H1 (cell line): ENCODE measurements around the gene SLC7A5. TPM values are rescaled to one million over a fixed set of nuclear protein-coding genes. Genes with fewer than 3 reads are reported as not detected.

Experiments used
- CTCF ChIA-PET: fragments of 300-600 bp; sonication (Branson Sonifier 250); formaldehyde crosslinking; loops from one replicate; lab custom pipeline; 2021; ENCODE audit not compliant: partially characterized antibody; lab: Charles Lee
- POLR2A ChIA-PET: fragments of 300-600 bp; sonication (Branson Sonifier 250); formaldehyde crosslinking; loops from one replicate; lab custom pipeline; 2021; ENCODE audit warnings: inconsistent platforms; ENCODE audit not compliant: partially characterized antibody; lab: Charles Lee
- DNase-seq, 2 experiments: peaks; one replicate each; pipeline versions ENCODE4 v3.0.0 to v3.0.0-alpha.2; 2010 to 2022; ENCODE audit warnings: low spot score in 2 of 2, low read depth in 1 of 2, mixed read lengths in 1 of 2
- FAIRE-seq: peaks from 2 replicates; lab custom pipeline; 2011; peaks lifted over from hg19 to GRCh38; lab: Jason Lieb, UNC
- H2AFZ ChIP-seq: 2 replicates; pipeline ENCODE4 v1.8.1; 2012; ENCODE audit warnings: low read length, inconsistent platforms
- H2AK5ac ChIP-seq: 2 replicates; pipeline ENCODE4 v1.6.1; 2013; ENCODE audit warnings: low read depth, low read length
- H2BK120ac ChIP-seq: replicated peaks from 2 replicates; pipeline ENCODE3; 2013; ENCODE audit warnings: low read depth, low read length, inconsistent platforms
- H2BK12ac ChIP-seq: 2 replicates; pipeline ENCODE4 v1.6.1; 2013; ENCODE audit warnings: low read depth, low read length
- H2BK15ac ChIP-seq: 2 replicates; pipeline ENCODE4 v1.6.1; 2013; ENCODE audit warnings: low read length
- H2BK20ac ChIP-seq: 2 replicates; pipeline ENCODE4 v1.6.1; 2013; ENCODE audit warnings: low read length
- H2BK5ac ChIP-seq: 2 replicates; pipeline ENCODE4 v1.6.1; 2013; ENCODE audit warnings: low read depth, low read length
- H3K14ac ChIP-seq: 2 replicates; pipeline ENCODE4 v1.6.1; 2013; ENCODE audit warnings: inconsistent platforms; ENCODE audit not compliant: insufficient read length
- H3K18ac ChIP-seq: 2 replicates; pipeline ENCODE4 v1.6.1; 2013; ENCODE audit warnings: low read length; ENCODE audit errors: extremely low read depth
- H3K23ac ChIP-seq: 2 replicates; pipeline ENCODE4 v1.6.1; 2013; ENCODE audit warnings: inconsistent platforms; ENCODE audit not compliant: insufficient read length
- H3K23me2 ChIP-seq: 2 replicates; pipeline ENCODE4 v1.6.1; 2013; ENCODE audit warnings: low read depth, low read length
- H3K27ac ChIP-seq: 2 replicates; pipeline ENCODE4 v1.6.1; 2011; ENCODE audit warnings: low read depth, low read length, inconsistent platforms
- H3K27me3 ChIP-seq, 4 experiments: replicated peaks in 1 of 4; 1 replicate in 1 of 4; 2 replicates in 3 of 4; pipeline versions ENCODE4 v1.6.1 to v1.8.1; 2011 to 2013; ENCODE audit warnings: low read length in 3 of 4, mild to moderate bottlenecking in 3 of 4, inconsistent platforms in 2 of 4, mixed read lengths in 2 of 4, moderate library complexity in 1 of 4; ENCODE audit not compliant: control insufficient read depth in 3 of 4, insufficient read depth in 3 of 4; ENCODE audit errors: extremely low read depth in 1 of 4
- H3K36me3 ChIP-seq, 4 experiments: 2 replicates each; pipeline versions ENCODE4 v1.6.1 to v1.8.1; 2011 to 2013; ENCODE audit warnings: mild to moderate bottlenecking in 4 of 4, low read length in 3 of 4, moderate library complexity in 2 of 4, control low read depth in 1 of 4, inconsistent platforms in 1 of 4; ENCODE audit not compliant: insufficient read depth in 4 of 4, control insufficient read depth in 2 of 4
- H3K4ac ChIP-seq: replicated peaks from 2 replicates; pipeline ENCODE3; 2013; ENCODE audit warnings: low read length, low read depth, mixed read lengths, inconsistent platforms; ENCODE audit not compliant: insufficient read length
- H3K4me1 ChIP-seq, 4 experiments: replicated peaks in 1 of 4; 1 replicate in 1 of 4; 2 replicates in 3 of 4; pipeline versions ENCODE4 v1.6.1 to v1.8.1; 2011 to 2013; ENCODE audit warnings: low read length in 3 of 4, inconsistent platforms in 2 of 4, mixed read lengths in 1 of 4; ENCODE audit not compliant: insufficient read depth in 4 of 4, control insufficient read depth in 3 of 4
- H3K4me2 ChIP-seq, 2 experiments: 2 replicates each; pipeline versions ENCODE4 v1.6.1 to v1.8.1; 2011 to 2013; ENCODE audit warnings: low read depth in 2 of 2, low read length in 2 of 2, control low read depth in 1 of 2, inconsistent platforms in 1 of 2, mild to moderate bottlenecking in 1 of 2; ENCODE audit not compliant: insufficient read depth in 1 of 2
- H3K4me3 ChIP-seq, 4 experiments: fragments of 200-600, 300-600 bp in 1 of 4; sonication (generic), shearing (Covaris generic), sonication (Bioruptor Twin) in 1 of 4; 2 replicates each; pipeline versions ENCODE4 v1.5.1 to v1.8.1; 2011 to 2016; ENCODE audit warnings: low read length in 4 of 4, low read depth in 3 of 4, control low read depth in 2 of 4, inconsistent platforms in 2 of 4, mild to moderate bottlenecking in 2 of 4, mixed read lengths in 1 of 4, moderate library complexity in 1 of 4; ENCODE audit not compliant: insufficient read depth in 2 of 4; ENCODE audit errors: extremely low read depth in 1 of 4
- H3K56ac ChIP-seq: replicated peaks from 2 replicates; pipeline ENCODE3; 2013; ENCODE audit warnings: low read depth, mild to moderate bottlenecking, mixed read lengths, low read length, inconsistent platforms; ENCODE audit not compliant: insufficient read length
- H3K79me1 ChIP-seq: 2 replicates; pipeline ENCODE4 v1.6.1; 2013; ENCODE audit warnings: low read depth, low read length, control low read depth
- H3K79me2 ChIP-seq, 2 experiments: 2 replicates each; pipeline versions ENCODE4 v1.6.1 to v1.8.1; 2012 to 2013; ENCODE audit warnings: low read length in 2 of 2, mild to moderate bottlenecking in 2 of 2, inconsistent platforms in 1 of 2; ENCODE audit not compliant: insufficient read depth in 2 of 2, control insufficient read depth in 1 of 2
- H3K9ac ChIP-seq, 4 experiments: replicated peaks in 1 of 4; 1 replicate in 1 of 4; 2 replicates in 3 of 4; pipeline versions ENCODE4 v1.6.1 to v1.8.1; 2011 to 2013; ENCODE audit warnings: low read depth in 3 of 4, low read length in 3 of 4, control low read depth in 2 of 4, mild to moderate bottlenecking in 2 of 4, moderate library complexity in 2 of 4, inconsistent platforms in 1 of 4; ENCODE audit errors: extremely low read depth in 1 of 4
- H3K9me3 ChIP-seq, 2 experiments: 2 replicates each; pipeline versions ENCODE4 v1.6.1 to v1.8.1; 2012 to 2013; ENCODE audit warnings: mild to moderate bottlenecking in 2 of 2, moderate library complexity in 2 of 2, control low read depth in 1 of 2, inconsistent platforms in 1 of 2, low read depth in 1 of 2, low read length in 1 of 2, mixed read lengths in 1 of 2; ENCODE audit not compliant: insufficient read depth in 2 of 2
- H4K20me1 ChIP-seq, 2 experiments: replicated peaks in 1 of 2; 2 replicates each; pipeline versions ENCODE3 to v1.8.1; 2011 to 2013; ENCODE audit warnings: inconsistent platforms in 2 of 2, low read length in 2 of 2, mild to moderate bottlenecking in 1 of 2; ENCODE audit not compliant: insufficient read depth in 2 of 2, control insufficient read depth in 1 of 2
- H4K5ac ChIP-seq: 2 replicates; pipeline ENCODE4 v1.6.1; 2013; ENCODE audit warnings: low read length, low read depth, mixed read lengths, inconsistent platforms; ENCODE audit not compliant: insufficient read length
- H4K8ac ChIP-seq: 2 replicates; pipeline ENCODE4 v1.8.0; 2013; ENCODE audit warnings: mild to moderate bottlenecking, moderate library complexity, low read length, inconsistent platforms; ENCODE audit not compliant: insufficient read depth; ENCODE audit errors: extremely low read depth
- H4K91ac ChIP-seq: replicated peaks from 2 replicates; pipeline ENCODE3; 2013; ENCODE audit warnings: low read length, mixed read lengths, inconsistent platforms; ENCODE audit not compliant: insufficient read length
- RNF2 ChIP-seq: fragments of 200-900, 300-1000 bp; sonication (generic); IDR thresholded peaks from 2 replicates; pipeline ENCODE4 v1.7.1; 2016; ENCODE audit warnings: borderline replicate concordance, low read depth, mild to moderate bottlenecking, antibody characterized with exemption, low read length; ENCODE audit not compliant: poor library complexity, severe bottlenecking; ENCODE audit errors: missing control alignments
- TEAD4 ChIP-seq: IDR thresholded peaks from 2 replicates; pipeline ENCODE4 v1.6.1; 2012; ENCODE audit warnings: low read depth, low read length, inconsistent platforms, mixed read lengths
- USF2 ChIP-seq: IDR thresholded peaks from 2 replicates; pipeline ENCODE4 v1.6.1; 2011; ENCODE audit warnings: low read length, improper control_type of control experiment
- WGBS, 2 experiments: shearing (Covaris generic) in 1 of 2; methylation state at CpG; one replicate each; pipeline versions ENCODE4 v1.1.6 to v1.1.7; 2013 to 2015; ENCODE audit warnings: low lambda C conversion rate in 2 of 2, mixed read lengths in 2 of 2, inconsistent platforms in 1 of 2, low coverage in 1 of 2, missing lambda C conversion rate in 1 of 2; ENCODE audit not compliant: insufficient replicate concordance in 2 of 2, insufficient coverage in 1 of 2, insufficient read length in 1 of 2; ENCODE audit errors: extremely low coverage in 1 of 2, missing lambda C conversion rate in 1 of 2; 5-methylcytosine and 5-hydroxymethylcytosine counted together
- polyA plus RNA-seq, 7 experiments: library from polyadenylated mRNA; depleted of rRNA in 3 of 7; stranded (reverse) in 5 of 7; unstranded in 2 of 7; fragments of >200 nt in 5 of 7; fragments of 200-250 nt in 2 of 7; gene quantifications; 1 replicate in 5 of 7; 2 replicates in 1 of 7; 4 replicates in 1 of 7; pipeline versions ENCODE4 v1.2.1 to v1.2.3, GENCODE V29; 2011 to 2013; ENCODE audit warnings: missing spikeins in 2 of 7, mixed read lengths in 2 of 7
- total RNA-seq: library from RNA; stranded (reverse); fragmentation: NEBNext Ultra II Directional; extraction: Animal tissue kit (Norgen Biotek cat#: 25700); gene quantifications from 2 replicates; pipeline ENCODE4 v1.2.1, GENCODE V29; 2021

Gene SLC7A5
- total and polyA plus RNA-seq, 2 of the 8 experiments (the other 6 are each of a cell fraction or from before 2014, with no cell fraction given) = 68.2 to 341 TPM

GRCh38 chr16:87824991-87825841 is 44.1 kb downstream of the SLC7A5 start:
- H2BK12ac ChIP-seq = peak overlapping the region; percentile 96
- peak overlapping the region; percentile 78 for H3K18ac ChIP-seq
- no peak overlapping the region; a peak in 1 of 7 replicates for H3K9ac ChIP-seq
- WGBS, 2 experiments = 87% methylated on average over 26 of the region's 29 CpGs; no CpG with 5 or more reads in 1 of the 2 experiments
- peaks cover 10 to 61% (median 46%) of the 10 kb centered on the region in 4 experiments for H3K4me1 ChIP-seq
- no peaks in the 10 kb centered on the region for H3K79me1 ChIP-seq
- peak overlapping the region; percentile 88 for H3K4ac ChIP-seq
- H2BK5ac ChIP-seq = peak overlapping the region; percentile 85
- no peak overlapping the region for H3K56ac ChIP-seq
- CTCF ChIA-PET = interaction anchor here (0.6 to 8.9 kb wide), 12 partner anchors 9 to 183 kb away, joined by 3 to 74 read pairs (median 6); partner anchors contain the start of gene SLC7A5
- H2BK20ac ChIP-seq = peak overlapping the region; percentile 86; the same call in 1 of the 2 replicates
- H2AK5ac ChIP-seq = peak overlapping the region; percentile 75; the same call in 1 of the 2 replicates
- peaks cover 0 to 4% (median 0%) of the 10 kb centered on the region in 4 experiments; a peak in 1 of 8 replicates for H3K36me3 ChIP-seq
- peak overlapping the region; percentile 69 for H2BK120ac ChIP-seq
- H3K27ac ChIP-seq = no peak overlapping the region
- no peaks in the 10 kb centered on the region for H3K79me2 ChIP-seq
- H3K4me2 ChIP-seq = peak overlapping the region in 1 of 2 experiments; percentile 9; a peak in 1 of 4 replicates
- H4K5ac ChIP-seq = peak overlapping the region; percentile 32
- FAIRE-seq = no peak
- H3K4me3 ChIP-seq = no peak overlapping the region
- H2BK15ac ChIP-seq = peak overlapping the region; percentile 81
- no peak overlapping the region for H3K14ac ChIP-seq
- no peak overlapping the region for H4K8ac ChIP-seq
- H2AFZ ChIP-seq = no peak overlapping the region
- H3K23ac ChIP-seq = no peak overlapping the region
- no peak for DNase-seq
- H4K91ac ChIP-seq = peak overlapping the region; percentile 91
- H4K20me1 ChIP-seq = no peaks in the 10 kb centered on the region
- H3K27me3 ChIP-seq = no peaks in the 10 kb centered on the region
- no peaks in the 10 kb centered on the region for H3K9me3 ChIP-seq
- no peaks in the 10 kb centered on the region for H3K23me2 ChIP-seq
- TF ChIP-seq RNF2 (no peak), USF2 (no peak), TEAD4 (no peak)
- POLR2A ChIA-PET = interaction anchor here (0.7 to 12.6 kb wide), 23 partner anchors 9 to 59 kb away, joined by 3 to 117 read pairs (median 7); partner anchors contain the start of genes KLHDC4 and SLC7A5
